Activated CD4-positive, alpha-beta T cell treated with anti-CD3 and anti-CD28 coated beads, Interleukin-2, amount 50 U/mL, for 48 hours (primary cell): Measurements from ENCODE around the gene BEST1.
"Not testable (repeated sequence)": the region's sequence is repeated elsewhere in the genome, so short reads cannot be mapped to it uniquely, and the experiment has no call there.

Experiments used
- DNase-seq, 2 experiments: peaks; one replicate each; pipeline ENCODE4 v3.0.0-alpha.2; 2020

Gene BEST1

DNA sequence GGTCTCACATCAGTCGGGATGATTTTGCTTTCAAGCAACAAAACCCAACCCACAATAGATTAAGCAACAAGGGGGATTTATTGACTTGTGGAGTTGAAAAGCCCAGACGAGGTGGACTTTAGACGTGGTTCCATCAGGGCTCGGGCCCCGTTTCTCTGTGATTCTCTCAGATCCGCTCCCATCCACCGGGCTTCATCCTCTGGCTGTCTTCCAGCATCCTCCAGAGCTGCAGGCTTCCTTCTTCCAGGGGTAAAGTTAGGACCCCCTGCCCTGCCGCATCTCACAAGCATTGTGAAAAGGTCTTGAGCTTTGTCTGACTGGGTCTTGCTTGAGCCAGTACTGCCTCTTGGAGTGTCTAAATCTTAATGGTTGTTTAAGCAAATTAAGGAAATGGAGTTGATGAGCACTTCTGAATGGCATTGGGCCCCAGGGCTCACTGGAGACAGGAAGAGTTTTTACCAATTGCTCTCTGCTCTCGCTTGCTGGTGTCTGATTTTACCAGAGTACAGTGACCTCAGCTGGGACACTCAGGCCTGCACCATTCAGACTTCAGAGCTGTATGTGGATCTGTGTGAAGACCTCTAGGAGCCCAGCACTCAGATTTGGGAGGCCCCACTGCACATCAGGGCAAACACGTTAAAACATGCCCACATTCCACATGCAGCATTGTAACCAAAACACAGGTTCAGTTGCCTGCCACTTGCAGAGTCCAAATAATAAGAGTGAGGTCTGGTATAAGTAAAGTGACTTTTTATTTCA, 30.8 kb downstream of the BEST1 start:
- no peak for DNase-seq

DNA sequence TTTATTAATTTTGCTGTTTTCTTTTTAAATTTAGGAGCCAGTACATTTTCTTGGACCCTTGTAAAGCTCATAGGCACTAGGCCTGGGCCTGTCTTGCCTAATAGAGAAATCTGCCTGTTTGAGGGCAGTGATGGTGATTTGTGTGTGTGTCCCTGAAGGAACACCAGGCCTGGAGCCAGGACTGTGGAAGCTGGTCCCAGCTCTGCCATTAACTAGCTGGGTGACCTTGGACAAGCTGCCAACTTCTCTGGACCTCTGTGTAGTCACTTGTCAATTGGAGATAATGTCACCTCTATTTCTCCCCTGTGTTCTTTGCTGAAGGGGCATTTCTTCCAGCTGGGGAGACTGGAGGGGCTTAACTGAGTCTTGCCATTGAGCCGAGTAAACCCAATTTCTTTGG, 33.3 kb downstream of the BEST1 start:
- no peak for DNase-seq

DNA sequence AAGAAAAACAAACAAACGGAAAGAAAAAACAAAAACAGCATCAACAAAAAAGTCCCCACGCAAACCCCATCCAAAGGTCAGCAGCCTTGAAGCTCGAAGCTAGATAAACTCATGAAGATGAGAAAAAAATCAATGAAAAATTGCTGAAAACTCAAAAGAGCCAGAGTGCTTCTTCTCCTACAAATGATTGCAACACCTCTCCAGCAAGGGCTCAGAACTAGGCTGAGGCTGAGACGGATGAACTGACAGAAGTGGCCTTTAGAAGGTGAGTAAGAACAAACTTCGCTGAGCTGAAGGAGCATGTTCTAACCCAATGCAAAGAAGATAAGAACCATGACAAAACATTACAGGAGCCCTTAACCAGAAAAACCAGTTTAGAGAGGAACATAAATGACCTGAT, 35.7 kb downstream of the BEST1 start:
- DNase-seq: no peak

DNA sequence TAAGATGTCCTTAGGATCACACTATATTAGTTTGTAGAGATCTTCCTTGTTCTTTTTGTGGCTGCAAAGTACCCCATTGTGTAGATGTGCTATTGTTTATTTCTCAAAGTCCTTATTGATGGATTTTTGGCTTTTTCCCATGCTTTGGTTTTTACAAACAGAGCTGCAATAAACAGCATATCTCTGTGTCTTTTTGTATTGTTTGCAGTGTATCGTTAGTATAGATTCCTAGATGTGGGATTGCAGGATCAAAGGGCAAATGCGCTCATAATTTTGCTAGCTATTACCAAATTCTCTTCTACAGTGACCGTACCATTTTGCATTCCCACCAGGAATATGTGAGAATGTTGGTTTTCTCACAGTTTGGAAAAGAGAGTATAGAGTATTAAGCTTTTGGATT, 44.8 kb downstream of the BEST1 start:
- DNase-seq: no peak

DNA sequence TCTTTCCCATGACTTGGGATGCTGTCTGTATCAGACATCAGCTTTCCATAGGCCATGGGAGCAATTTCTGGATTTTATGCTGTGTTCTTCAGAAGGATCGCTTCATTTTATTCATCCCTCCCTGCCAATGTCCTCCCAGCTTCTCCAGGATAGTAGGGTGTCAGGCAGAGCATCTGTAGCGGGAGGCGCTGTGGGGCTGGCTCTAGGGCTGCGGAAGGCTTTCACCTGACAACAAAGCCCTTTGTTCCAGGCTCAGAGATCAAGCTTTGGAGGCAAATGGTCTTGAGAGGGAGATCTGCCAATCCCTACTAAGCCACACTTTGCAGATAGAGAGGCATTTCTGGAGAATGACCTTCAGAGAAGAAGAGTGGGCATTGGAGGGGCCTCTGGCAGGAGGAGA, 46.8 kb downstream of the BEST1 start:
- DNase-seq: no peak

DNA sequence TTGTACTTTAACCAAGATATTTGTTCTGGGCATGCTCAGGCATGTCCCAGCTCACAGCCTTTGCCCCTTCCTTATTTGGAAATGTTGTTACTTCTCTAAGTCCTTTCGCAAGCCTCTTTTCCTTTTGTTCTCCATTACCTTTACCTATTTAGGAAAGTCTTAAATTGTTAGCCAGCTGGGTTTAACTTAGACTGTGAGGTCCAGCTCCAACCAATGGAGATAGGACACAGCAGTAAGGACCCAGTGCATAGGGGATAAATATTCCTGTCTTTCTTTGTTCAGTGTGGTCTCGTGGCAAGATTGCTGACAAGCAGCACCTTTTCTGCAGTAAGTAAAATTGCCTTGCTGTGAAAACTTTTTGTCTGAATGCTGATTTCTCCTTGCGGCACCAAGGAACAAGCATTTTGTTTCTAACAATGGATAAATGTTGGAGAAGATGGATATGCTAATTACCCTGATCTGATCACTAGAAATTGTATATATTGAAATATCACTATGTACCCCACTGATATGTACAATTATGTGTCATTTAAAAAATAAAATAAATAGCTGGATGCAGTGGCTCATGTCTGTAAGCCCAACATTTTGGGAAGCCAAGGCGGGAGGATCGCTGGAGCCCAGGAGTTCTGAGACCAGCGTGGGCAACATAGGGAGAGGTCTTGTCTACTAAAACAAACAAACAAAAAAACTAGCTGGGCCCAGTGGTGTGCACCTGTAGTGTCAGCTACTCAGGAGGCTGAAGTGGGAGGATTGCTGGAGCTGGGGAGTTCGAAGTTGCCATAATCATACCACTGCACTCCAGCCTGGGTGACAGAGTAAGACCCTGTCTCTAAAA, 49.2 kb downstream of the BEST1 start:
- DNase-seq: no peak

DNA sequence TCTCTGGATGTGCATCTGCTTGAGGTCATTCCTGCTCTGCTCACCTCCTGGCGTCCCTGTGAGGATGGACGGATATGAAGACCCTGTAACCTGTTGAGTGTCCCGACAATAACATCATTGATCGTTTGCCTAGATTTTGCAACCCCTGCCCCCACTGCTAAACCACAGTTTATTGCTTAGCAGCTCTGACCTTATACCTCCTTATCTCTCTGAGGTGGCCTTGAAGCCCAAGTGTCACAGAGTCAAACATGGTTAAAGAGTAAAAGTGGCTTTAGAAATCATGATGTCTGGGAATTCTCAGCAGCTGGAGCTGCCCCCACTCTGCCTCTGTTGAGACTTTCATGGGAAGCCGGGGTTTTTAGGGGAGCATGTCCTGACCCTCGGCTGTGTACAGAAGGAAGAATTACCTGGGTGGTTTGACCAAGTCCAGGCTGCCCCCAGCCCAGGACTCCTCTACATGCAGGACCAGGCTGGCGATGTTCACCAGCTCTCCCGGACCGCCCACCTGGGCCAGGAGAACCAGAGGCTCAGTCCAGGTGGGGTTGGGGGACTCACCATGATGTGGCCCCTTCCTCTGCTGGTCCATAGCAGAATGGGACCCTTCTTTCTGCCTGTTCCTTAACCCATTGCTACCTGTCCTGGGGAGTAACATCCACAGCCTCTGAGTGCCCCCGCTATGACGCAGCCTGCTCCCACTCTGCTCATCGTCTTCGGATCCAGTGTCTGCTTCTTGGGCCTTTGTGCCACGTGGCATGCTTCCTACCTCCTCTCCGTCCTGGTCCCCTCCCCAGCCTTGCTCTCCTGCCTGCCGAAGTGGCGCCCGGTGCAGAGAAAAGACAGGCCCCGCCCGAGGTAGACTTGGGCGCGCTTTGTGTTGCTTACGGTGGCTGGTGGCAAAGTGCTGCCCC, 50.6 kb downstream of the BEST1 start:
- DNase-seq: no peak

DNA sequence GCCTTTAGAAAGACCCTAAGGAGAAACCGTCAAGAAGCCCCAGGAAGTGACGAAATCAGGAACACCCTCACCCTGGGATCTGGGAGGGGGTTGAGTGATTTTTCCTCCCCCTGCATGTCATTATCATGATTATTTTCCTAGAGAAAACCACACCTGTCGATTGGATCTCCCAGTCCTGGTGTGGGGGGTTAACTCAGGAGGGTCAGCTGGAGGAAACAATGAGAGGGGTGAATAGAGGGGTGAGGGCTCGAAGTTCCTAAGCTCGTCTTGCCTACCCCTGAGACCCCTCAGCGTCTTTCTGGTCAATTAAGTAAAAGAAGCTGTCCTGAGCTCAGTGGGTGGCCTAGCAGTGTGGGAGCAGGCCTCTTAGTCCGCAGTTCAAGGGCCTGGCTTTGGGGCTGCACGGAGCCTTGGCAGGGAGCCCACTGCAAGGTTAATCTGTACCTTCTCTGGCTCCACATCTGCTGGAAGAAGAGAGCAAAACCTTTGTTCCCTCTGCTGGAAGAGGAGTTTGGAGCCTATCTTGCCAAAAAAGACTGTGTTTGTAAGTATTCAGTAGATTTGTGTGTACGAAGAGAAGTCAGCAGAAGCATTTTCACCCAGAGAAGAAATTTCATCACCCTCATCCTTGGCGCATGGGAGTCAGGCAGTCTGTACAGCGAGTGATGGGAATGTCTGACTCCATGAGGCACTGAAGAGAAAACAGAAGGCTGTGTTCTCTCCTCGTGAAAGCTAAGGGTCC, 51.5 kb downstream of the BEST1 start:
- DNase-seq: no peak

DNA sequence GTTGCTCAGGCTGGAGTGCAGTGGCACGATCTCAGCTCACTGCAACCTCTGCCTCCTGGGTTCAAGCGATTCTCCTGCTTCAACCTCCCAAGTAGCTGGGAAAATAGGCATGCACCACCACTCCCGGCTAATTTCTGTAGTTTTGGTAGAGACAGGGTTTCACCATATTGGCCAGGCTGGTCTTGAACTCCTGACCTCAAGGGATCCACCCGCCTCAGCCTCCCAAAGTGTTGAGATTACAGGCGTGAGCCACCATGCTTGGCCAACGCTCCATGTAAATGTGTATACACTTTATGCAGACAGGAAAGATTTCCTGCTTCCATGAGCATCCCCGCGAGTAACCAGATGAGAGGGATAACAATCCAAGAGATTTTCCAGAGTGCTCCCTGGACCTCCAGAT, 52.1 kb downstream of the BEST1 start:
- DNase-seq: not testable (repeated sequence)

DNA sequence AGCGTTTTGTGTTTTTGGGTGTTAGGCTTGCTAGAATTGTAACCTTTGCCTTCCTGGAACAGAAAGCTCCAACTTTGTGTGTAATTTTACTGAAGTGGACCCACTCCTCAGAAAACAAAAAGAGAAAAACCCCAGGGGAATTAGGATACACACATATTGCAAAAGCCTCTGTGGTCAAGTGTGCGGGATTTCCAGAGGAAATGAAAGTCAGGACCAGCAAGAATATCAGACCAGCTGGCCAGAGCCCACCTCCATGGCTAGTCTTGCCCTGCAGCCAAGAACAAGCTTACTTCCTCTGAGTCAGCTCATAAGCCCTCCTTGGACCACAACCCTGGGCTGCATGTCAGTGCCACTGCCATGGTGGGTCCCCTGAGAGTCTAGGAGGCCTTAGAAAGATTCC, 54.3 kb downstream of the BEST1 start:
- DNase-seq: no peak

DNA sequence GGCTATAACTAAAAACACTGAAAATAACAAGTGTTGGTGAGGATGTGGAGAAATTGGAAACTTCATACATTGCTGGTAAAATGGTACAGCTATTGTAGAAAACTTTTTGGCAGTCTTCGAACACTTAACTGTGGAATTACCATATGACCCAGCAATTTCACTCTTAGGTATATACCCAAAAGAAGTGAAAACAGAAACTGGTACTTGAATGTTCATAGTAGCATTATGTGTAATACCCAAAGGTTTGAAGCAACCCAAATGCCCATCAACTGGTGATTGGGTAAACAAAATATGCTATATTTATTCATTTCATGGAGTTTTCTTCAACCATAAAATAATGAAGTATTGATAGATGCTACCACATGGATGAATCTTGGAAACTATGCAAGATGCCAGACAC, 58.0 kb downstream of the BEST1 start:
- DNase-seq: no peak

DNA sequence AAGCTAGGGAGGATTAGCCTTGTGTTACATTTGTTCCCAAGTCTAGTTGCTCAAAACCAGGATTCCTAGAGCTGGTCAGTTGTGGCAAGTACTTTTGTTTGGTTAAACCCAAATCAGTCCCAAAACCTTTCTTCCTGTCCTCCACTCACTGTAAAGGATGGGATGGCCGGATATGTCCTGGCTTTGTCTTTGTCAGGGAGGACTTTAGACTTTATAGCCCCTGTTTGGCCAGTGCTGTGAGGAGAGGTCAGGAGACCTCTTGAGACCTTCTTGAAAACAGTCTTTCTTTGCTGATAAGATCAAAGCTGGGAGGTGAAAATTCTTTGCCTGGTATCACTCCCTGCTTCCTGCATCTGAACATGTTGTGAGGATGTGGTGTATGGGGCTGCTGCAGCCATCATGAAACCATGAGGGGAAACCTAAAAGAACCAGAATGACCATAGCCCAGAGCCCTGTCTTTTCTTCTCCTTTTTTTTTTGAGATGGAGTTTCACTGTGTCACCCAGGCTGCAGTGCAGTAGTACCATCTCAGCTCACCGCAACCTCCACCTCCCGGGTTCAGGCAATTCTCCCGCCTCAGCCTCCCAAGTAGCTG, 60.9 kb downstream of the BEST1 start:
- DNase-seq: no peak

DNA sequence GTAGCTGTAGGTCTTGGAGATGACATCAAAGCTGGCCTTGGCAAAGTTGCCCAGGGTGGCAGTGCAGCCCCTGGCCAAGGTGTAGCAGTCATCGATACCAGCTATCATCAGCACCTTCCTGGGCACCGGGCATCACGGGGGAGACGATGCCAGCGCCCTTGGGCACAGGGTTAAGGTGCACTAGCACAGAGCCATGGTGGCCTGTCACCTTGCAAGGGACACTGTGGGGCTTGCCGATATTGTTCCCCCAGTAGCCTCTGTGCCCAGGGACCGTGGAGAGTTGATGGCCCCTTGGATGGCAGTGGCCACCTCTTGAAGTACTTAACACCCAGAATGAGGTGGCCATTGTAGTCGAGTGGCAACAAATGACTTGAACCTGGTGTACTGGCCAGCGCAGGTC, 61.7 kb downstream of the BEST1 start:
- no peak for DNase-seq

DNA sequence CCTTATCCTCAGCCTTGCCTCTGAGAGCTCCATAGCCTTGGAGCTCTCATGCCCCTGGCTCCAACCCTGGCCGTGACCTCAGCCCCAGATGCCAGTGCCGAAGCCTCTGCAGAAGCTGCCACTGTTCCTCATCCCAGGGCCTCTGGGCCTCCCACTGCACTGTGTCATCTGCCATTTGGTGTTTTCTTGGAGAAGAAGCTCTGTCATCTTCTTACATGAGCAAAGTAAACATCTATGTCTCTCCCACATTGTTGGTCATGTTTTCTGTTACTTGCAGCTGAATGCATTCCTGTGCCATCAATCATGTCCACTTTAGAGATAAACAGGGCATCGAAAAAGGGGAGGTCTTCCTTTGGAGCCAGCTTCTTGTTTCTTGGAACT, 62.3 kb downstream of the BEST1 start:
- DNase-seq: no peak

DNA sequence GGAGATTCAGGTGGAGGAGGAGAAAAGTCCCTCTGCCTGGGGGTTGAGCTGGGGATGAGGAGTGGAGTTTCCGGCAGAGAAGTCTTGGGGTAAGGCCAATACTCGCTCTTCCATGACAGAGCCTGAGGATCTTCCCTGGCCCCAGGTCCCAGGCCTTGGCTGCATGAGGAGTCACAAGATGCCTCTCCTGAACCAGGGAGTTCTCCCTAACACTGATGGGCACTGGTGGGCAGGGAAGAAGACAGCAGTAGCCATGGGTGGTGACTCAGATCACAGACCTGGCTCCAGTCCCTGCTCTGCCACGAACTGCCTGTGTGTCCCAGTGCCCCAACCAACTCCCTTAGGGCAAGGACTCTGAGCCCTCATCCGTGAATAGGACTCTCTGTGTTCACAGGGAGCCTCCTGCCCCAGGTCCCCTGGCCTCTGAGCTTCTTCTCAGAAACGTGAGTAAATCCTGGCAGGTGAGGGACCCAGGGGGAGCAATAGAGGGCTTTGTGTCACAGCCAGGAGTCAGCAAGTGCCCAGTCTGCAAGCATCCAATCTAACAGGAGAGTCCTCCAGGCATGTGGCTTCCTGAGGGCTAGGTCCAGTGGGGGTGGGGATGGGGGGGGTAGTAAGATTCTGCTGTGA, 62.8 kb downstream of the BEST1 start:
- DNase-seq: no peak
